Adrenal gland (tissue), 5 donors: Measurements from ENCODE around the gene TMEM192.

ENCODE experiments used
- POLR2A ChIP-seq, 2 donors: fragments of 450-650 bp; IDR thresholded peaks; one replicate each; pipeline ENCODE4 v1.6.1; 2017; ENCODE audit warnings: antibody characterized with exemption in 2 of 2, mild to moderate bottlenecking in 2 of 2, moderate library complexity in 1 of 2
- TF ChIP-seq, protein P1 (sequence below), 6 experiments: fragments of 450-650 bp in 4 of 6; fragments of 200-600 bp in 2 of 6; sonication (generic) in 1 of 6; IDR thresholded peaks; 1 replicate in 5 of 6; 2 replicates in 1 of 6; pipeline versions ENCODE4 v1.5.1 to v1.8.0; 2016 to 2021; ENCODE audit warnings: antibody characterized with exemption in 6 of 6, mild to moderate bottlenecking in 2 of 6, moderate library complexity in 1 of 6
- donor health status: DM: no; HTN: no; CAD: no.

DNA sequence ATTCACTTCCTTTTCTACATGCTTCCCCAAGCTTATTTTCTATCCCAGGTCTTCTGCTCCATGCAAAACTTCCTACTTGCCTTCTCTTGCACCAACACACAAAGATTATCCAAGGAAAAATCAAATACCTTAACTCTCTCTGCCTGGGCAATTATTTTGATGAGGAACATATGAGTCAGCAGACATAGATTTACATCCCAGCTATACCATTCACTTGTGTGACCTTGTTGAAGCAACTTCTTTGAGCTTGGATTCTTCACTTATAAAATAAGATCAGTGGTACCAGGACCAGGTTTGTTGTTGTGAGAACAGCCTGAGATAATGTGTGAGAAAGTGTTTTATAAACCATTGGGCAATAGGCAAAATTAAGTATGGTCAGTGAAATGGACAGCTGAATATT is 39.1 kb upstream of the TMEM192 start:
- TF ChIP-seq, protein P1, sequence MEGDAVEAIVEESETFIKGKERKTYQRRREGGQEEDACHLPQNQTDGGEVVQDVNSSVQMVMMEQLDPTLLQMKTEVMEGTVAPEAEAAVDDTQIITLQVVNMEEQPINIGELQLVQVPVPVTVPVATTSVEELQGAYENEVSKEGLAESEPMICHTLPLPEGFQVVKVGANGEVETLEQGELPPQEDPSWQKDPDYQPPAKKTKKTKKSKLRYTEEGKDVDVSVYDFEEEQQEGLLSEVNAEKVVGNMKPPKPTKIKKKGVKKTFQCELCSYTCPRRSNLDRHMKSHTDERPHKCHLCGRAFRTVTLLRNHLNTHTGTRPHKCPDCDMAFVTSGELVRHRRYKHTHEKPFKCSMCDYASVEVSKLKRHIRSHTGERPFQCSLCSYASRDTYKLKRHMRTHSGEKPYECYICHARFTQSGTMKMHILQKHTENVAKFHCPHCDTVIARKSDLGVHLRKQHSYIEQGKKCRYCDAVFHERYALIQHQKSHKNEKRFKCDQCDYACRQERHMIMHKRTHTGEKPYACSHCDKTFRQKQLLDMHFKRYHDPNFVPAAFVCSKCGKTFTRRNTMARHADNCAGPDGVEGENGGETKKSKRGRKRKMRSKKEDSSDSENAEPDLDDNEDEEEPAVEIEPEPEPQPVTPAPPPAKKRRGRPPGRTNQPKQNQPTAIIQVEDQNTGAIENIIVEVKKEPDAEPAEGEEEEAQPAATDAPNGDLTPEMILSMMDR (IDR thresholded peaks at IDR 0.05): peak in 1 of 6 experiments; percentile 2
- TF ChIP-seq POLR2A (IDR thresholded peaks at IDR 0.05): no peak
